MM.1S (cell line): ENCODE measurements around the gene GALNT12.

Source experiments
- CTCF ChIP-seq: fragments of 300-600 bp; sonication (generic); IDR thresholded peaks from 2 replicates; pipeline ENCODE4 v1.5.1; 2016; ENCODE audit warnings: antibody characterized with exemption, low read length, mixed read lengths
- EZH2 ChIP-seq: fragments of 300-600 bp; sonication (generic); optimal IDR thresholded peaks from 2 replicates; pipeline ENCODE3; 2017; ENCODE audit warnings: low read depth, mild to moderate bottlenecking, antibody characterized with exemption, low read length, mixed read lengths
- EZH2phosphoT487 ChIP-seq: fragments of 300-600 bp; sonication (generic); IDR thresholded peaks from 2 replicates; pipeline ENCODE4 v1.6.1; 2018; ENCODE audit warnings: antibody characterized with exemption, low read length

- no peak for TF ChIP-seq CTCF
- no peak for TF ChIP-seq EZH2
- no peak for TF ChIP-seq EZH2phosphoT487
Measured at GRCh38 chr9:98818764-98819163, 11.3 kb downstream of the GALNT12 start.
